GM21619 (cell line): ENCODE results near the gene YLPM1.
"Not testable (repeated sequence)": the region's sequence is repeated elsewhere in the genome, so short reads cannot be mapped to it uniquely, and the experiment has no call there.

ENCODE experiments used
- ATAC-seq: cut with Tn5 transposase; IDR thresholded peaks from one replicate; pipeline ENCODE4 v1.9.1; 2021; ENCODE audit not compliant: unreplicated experiment

The YLPM1 gene, protein sequence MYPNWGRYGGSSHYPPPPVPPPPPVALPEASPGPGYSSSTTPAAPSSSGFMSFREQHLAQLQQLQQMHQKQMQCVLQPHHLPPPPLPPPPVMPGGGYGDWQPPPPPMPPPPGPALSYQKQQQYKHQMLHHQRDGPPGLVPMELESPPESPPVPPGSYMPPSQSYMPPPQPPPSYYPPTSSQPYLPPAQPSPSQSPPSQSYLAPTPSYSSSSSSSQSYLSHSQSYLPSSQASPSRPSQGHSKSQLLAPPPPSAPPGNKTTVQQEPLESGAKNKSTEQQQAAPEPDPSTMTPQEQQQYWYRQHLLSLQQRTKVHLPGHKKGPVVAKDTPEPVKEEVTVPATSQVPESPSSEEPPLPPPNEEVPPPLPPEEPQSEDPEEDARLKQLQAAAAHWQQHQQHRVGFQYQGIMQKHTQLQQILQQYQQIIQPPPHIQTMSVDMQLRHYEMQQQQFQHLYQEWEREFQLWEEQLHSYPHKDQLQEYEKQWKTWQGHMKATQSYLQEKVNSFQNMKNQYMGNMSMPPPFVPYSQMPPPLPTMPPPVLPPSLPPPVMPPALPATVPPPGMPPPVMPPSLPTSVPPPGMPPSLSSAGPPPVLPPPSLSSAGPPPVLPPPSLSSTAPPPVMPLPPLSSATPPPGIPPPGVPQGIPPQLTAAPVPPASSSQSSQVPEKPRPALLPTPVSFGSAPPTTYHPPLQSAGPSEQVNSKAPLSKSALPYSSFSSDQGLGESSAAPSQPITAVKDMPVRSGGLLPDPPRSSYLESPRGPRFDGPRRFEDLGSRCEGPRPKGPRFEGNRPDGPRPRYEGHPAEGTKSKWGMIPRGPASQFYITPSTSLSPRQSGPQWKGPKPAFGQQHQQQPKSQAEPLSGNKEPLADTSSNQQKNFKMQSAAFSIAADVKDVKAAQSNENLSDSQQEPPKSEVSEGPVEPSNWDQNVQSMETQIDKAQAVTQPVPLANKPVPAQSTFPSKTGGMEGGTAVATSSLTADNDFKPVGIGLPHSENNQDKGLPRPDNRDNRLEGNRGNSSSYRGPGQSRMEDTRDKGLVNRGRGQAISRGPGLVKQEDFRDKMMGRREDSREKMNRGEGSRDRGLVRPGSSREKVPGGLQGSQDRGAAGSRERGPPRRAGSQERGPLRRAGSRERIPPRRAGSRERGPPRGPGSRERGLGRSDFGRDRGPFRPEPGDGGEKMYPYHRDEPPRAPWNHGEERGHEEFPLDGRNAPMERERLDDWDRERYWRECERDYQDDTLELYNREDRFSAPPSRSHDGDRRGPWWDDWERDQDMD (N-terminal part only)

GRCh38 chr14:74762917-74763802 lies at the start of gene YLPM1:
Gene YLPM1, plus strand, starts transcription at chr14:74763316. Its CDS starts 174 bp downstream, at chr14:74763490.
- peak; percentile 95 for ATAC-seq

GRCh38 chr14:74713395-74713735 lies 49.8 kb upstream of the YLPM1 start:
- no peak for ATAC-seq

DNA sequence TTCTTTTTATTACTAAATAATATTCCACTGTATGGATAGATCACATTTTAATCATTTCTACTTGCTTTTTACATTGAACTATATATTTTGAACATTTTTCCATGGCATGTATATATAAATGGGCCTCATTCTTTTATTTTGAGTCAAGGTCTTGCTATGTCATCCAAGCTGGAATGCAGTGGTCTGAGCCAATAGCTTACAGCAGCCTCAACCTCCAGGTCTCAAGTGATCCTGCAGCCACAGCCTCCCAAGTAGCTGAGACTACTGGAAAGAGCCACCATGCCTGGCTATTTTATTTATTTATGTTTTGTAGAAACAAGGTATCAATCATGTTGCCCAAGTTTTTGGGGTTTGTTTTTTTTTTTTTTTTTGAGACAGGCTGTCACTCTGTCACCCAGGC lies 42.6 kb upstream of the YLPM1 start:
- ATAC-seq, result no peak

DNA sequence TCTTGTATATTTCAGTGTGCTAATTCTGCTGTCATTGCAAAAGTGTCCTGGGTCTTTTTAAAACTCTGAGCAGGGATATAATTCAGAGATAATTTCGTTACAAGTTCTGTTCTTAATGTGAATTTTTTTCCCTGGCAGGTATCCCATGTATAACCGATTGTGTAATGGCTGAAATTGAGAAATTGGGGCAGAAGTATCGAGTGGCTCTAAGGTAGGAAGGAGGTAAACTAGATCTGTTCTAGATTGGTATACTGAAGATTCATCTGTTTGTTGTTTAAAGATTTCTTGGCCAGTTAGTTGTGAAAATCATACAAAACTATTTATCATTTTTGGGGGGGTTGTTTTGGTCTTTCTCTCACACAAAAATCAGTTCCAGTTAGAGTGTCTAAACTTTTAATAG lies 40.0 kb upstream of the YLPM1 start:
- no peak for ATAC-seq

DNA sequence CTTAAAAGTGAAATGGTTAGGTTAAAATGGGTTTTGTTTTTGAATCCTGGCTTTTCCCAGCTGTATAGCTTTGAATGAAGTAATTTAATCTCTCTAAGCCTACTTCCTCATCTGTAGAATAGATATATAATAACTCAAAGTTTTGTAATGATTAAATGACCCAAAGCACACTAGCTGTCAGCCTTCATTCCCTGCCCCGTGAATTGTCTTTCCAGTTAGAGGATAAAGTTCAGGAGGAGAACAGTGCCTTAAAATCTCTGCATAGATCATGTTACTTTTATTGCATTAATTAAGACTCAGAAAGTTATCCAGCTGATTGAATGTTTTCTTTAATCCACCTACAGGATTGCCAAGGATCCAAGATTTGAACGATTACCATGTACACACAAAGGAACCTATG lies 30.7 kb upstream of the YLPM1 start:
- ATAC-seq, result no peak

DNA sequence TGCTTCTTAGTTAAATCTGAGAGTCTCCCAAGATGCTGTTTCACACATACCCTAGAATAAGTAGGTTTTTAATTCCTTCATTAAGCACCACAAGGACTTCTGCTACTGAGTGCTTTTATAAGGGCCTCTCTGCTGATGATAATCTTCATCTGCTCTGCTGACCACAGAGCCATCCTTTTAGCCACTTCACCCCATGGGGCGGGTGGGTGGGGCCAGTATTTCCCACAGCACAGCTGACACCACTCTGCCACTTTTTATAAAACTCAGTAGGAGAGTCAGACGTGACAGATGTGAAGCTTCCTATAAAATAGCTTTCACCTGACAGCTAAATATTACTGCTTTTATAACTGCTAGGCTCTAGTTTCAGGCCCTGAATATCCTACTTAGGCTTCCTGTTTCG lies 29.9 kb upstream of the YLPM1 start:
- no peak for ATAC-seq

- no peak for ATAC-seq
Measured at GRCh38 chr14:74735125-74735524, 28.0 kb upstream of the YLPM1 start.

DNA sequence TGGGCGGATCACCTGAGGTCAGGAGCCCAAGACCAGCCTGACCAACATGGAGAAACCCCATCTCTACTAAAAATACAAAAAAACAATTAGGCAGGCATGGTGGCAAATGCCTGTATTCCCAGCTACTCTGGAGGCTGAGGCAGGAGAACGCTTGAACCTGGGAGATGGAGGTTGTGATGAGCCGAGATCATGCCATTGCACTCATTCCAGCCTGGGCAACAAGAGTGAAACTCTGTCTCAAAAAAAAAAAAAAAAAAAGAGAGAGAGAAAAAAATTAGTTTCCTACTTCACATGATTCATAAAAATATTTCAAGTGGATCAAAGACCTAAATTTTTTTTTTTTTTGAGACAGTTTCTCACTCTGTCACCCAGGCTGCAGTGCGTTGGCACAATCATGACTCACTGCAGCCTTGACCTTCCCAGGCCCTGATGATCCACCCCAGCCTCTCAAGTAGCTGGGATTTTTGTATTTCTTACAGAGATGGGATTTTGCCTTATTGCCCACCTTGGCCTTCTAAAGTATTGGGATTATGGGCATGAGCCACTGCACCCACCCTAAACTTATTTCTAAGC lies 25.3 kb upstream of the YLPM1 start:
- ATAC-seq, result no peak

DNA sequence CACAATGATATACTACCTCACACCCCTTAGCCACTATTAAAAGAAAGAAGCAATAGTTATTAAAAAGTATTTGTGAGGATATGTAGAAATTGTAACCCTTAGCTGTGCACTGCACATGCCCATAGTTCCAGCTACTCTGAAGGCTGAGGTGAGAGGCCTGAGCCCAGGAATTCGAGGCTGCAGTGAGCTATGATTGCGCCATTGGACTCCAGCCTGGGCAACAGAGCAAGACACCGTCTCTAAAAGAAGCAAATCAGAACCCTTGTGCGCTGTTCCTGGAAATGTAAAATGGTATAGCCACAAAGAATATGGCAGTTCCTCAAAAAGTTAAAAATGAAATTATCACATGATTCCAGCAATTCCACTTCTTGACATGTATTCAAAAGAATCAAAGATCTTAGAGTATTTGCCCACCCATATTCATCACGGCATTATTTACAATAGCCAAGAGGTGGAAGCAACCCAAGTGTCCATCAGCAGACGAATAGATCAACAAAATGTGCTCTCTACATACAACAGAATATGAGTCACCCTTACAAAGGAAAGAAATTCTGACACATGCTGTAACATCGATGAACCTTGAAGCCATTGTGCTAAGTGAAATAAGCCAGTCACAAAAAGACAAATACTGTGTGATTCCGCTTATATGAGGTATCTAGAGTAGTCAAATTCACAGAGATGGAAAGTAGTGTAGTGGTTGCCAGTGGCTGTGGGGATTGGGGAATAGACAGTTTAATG lies 23.7 kb upstream of the YLPM1 start:
- no peak for ATAC-seq

DNA sequence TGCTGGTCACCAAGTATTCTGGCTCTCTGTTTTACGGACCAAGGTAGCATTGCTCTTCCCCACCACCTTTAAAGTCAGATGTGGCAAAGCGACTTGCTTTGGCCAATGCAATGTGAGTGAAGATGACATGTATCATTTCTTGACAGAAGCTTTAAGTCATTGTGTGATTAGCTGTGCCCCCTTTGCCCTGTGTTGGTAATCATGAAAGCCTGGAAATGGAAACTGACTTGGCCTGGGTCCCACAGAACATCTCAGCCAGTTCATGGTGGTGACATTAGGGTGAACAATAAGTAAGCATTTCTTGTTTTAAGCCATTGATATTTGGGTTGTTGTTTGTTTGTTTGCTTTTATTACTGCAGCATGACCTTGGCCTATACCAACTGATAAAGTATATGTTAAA lies 15.9 kb upstream of the YLPM1 start:
- no peak for ATAC-seq

DNA sequence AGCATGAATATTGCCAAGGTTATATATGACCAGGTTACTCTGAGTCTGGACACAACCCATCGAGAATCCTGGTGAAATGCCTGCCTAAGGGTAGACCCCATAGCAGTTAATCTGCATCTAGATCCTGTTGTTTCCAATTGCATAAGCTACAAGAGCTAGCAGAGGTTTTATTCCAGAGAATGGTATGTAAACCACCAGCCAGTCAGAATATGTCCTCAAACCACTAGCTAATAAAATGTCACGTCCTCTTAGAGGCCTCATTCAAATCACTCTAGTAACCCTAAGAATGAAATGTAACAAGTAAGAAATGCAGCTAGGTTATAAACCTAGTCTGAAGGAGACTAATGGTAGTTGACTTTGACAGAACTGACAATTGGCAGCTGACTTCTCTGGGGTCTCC lies 9.0 kb upstream of the YLPM1 start:
- ATAC-seq, result no peak

DNA sequence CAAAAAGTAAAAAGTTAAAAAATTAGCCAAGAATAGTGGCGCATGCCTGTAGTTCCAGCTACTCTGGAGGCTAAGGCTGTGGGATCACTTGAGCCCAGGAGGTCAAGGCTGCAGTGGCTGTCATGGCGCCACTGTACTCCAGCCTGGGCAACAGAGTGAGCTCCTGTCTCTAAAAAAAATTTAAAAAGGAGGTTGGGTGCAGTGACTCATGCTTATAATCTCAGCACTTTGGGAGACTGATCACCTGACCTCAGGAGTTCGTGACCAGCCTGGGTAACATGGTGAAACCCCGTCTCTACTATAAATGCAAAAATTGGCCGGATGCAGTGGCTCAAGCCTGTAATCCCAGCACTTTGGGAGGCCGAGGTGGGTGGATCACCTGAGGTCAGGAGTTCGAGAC lies 8.2 kb upstream of the YLPM1 start:
- ATAC-seq, result no peak

GRCh38 chr14:74756326-74756725 lies 6.8 kb upstream of the YLPM1 start:
- no peak for ATAC-seq

GRCh38 chr14:74758505-74758904 lies 4.6 kb upstream of the YLPM1 start:
- not testable (repeated sequence) for ATAC-seq

GRCh38 chr14:74763803-74764531 lies 851 bp downstream of the YLPM1 start:
- no peak for ATAC-seq

DNA sequence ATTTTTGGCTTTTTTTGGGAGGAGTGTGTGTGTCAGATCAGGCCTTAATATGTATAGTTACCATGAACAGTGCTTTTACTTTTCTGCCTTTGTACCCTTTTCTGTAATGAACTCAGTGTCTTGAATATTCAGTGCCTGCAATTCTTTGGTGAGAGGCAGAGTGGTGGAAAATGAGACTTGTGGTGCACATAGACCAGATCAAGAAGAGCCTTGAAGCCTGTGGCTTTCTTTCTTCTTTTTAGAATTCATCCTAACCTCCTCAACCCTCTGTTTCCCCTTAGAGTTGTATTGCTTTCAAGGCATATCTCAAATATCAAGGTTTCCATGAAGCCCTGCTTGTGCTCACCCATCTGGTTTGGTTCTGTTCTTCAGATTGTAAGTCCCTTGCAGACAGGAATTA lies 2.6 kb downstream of the YLPM1 start:
- ATAC-seq, result no peak

GRCh38 chr14:74771399-74771798 lies 8.3 kb downstream of the YLPM1 start:
- no peak for ATAC-seq

DNA sequence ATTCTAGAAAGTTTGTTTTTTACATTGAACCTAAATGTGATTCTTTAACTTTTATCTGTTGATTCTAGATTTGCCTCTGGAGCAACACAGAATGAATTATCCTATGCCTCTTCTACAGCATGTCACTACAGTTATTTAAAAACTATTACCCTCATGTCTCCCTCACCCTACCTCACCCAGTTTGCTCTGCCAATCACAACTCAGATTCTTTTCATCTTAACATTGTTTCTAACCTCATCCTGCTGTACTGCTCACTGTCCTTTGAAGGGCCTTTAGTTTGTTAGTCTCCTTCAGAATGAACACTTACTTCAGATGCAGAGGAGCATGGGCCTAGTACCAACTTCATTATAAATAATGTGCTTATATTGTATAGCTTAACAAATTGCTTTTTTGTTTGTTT lies 21.5 kb downstream of the YLPM1 start:
- no peak for ATAC-seq
